PC-3 (cell line): ENCODE measurements around the gene VSIR. TPM values are rescaled to one million over a fixed set of nuclear protein-coding genes. Genes with fewer than 3 reads are reported as not detected.

ENCODE experiments used
- ATAC-seq: fragments of 200-7000 bp; cut with Tn5 transposase; 2 replicates; pipeline ENCODE4 v1.9.1; 2020; ENCODE audit warnings: mild to moderate bottlenecking, moderate library complexity
- BruUV-seq: library from RNA; stranded (reverse); fragments of 400-500 nt; replicated peaks from 2 replicates; lab custom pipeline; 2021; lab: Mats Ljungman, UMichigan
- CTCF ChIA-PET: fragments of 300-600 bp; sonication (Branson Sonifier 250); formaldehyde crosslinking; loops from one replicate; lab custom pipeline; 2022; ENCODE audit warnings: antibody characterized with exemption; lab: Charles Lee
- POLR2A ChIA-PET: fragments of 300-600 bp; sonication (Branson Sonifier 250); formaldehyde crosslinking; loops from one replicate; lab custom pipeline; 2022; ENCODE audit warnings: antibody characterized with exemption; ENCODE audit not compliant: unreplicated experiment; lab: Charles Lee
- DNase-seq: peaks from one replicate; pipeline ENCODE4 v3.0.0-alpha.2; 2015
- H2AFZ ChIP-seq: fragments of 300-600 bp; sonication (generic); 2 replicates; pipeline ENCODE4 v1.6.0; 2016; ENCODE audit warnings: antibody characterized with exemption, low read length
- H3F3A ChIP-seq: fragments of 300-600 bp; sonication (generic); one replicate; pipeline ENCODE4 v1.6.0; 2017; ENCODE audit warnings: antibody characterized with exemption, low read length, control low read depth, mild to moderate bottlenecking; ENCODE audit not compliant: unreplicated experiment
- H3K27ac ChIP-seq: fragments of 300-600 bp; sonication (generic); 2 replicates; pipeline ENCODE4 v1.5.1; 2016; ENCODE audit warnings: mild to moderate bottlenecking, low read length
- H3K27me3 ChIP-seq: fragments of 300-600 bp; sonication (generic); 2 replicates; pipeline ENCODE4 v1.6.1; 2016; ENCODE audit warnings: low read length, mixed read lengths
- H3K36me3 ChIP-seq: fragments of 300-600 bp; sonication (generic); 2 replicates; pipeline ENCODE4 v1.6.1; 2016; ENCODE audit warnings: low read depth, mixed run types, low read length, mixed read lengths
- H3K4me1 ChIP-seq: fragments of 300-600 bp; sonication (generic); 2 replicates; pipeline ENCODE4 v1.5.1; 2016; ENCODE audit warnings: low read length; ENCODE audit not compliant: insufficient read depth
- H3K4me2 ChIP-seq: fragments of 300-600 bp; sonication (generic); 2 replicates; pipeline ENCODE4 v1.6.0; 2016; ENCODE audit warnings: low read length
- H3K4me3 ChIP-seq: fragments of 300-600 bp; sonication (generic); 2 replicates; pipeline ENCODE4 v1.5.1; 2016; ENCODE audit warnings: mild to moderate bottlenecking, low read length, mixed read lengths
- H3K79me2 ChIP-seq: fragments of 300-600 bp; sonication (generic); 2 replicates; pipeline ENCODE4 v1.6.1; 2017; ENCODE audit warnings: low read length, mixed read lengths
- H3K9ac ChIP-seq: fragments of 300-600 bp; sonication (generic); 2 replicates; pipeline ENCODE4 v1.6.0; 2016; ENCODE audit warnings: mild to moderate bottlenecking, low read length
- H3K9me2 ChIP-seq: fragments of 300-600 bp; sonication (generic); replicated peaks from 2 replicates; pipeline ENCODE4 v1.6.1; 2016; ENCODE audit warnings: mixed run types, low read length, mixed read lengths
- H3K9me3 ChIP-seq: fragments of 300-600 bp; sonication (generic); 2 replicates; pipeline ENCODE4 v1.6.1; 2016; ENCODE audit warnings: low read length, mixed read lengths
- H4K20me1 ChIP-seq: fragments of 300-600 bp; sonication (generic); 2 replicates; pipeline ENCODE4 v1.6.1; 2016; ENCODE audit warnings: low read length, mixed read lengths
- EZH2 ChIP-seq: fragments of 300-600 bp; sonication (generic); IDR thresholded peaks from one replicate; pipeline ENCODE4 v1.6.1; 2017; ENCODE audit warnings: antibody characterized with exemption, mild to moderate bottlenecking, low read length; ENCODE audit not compliant: unreplicated experiment
- EZH2phosphoT487 ChIP-seq: fragments of 300-600 bp; sonication (generic); IDR thresholded peaks from 2 replicates; pipeline ENCODE4 v1.6.1; 2018; ENCODE audit warnings: mild to moderate bottlenecking, antibody characterized with exemption, low read length, borderline replicate concordance
- intact Hi-C: fragments of 100-400 bp; cut with micrococcal nuclease; formaldehyde crosslinking; loops from 2 replicates; pipeline ENCODE4 v1.9.0; 2023
- total RNA-seq: library from RNA; depleted of rRNA; stranded (reverse); fragments of >200 nt; gene quantifications from 2 replicates; pipeline ENCODE4 v1.2.3, GENCODE V29; 2014
- TF ChIP-seq, protein P1 (sequence below): fragments of 300-600 bp; sonication (generic); conservative IDR thresholded peaks from 2 replicates; pipeline ENCODE4 v1.5.1; 2017; ENCODE audit warnings: antibody characterized with exemption, low read depth, mild to moderate bottlenecking, low read length

VSIR gene
- total RNA-seq, 1 experiment from 2014 or later, result 14.1 TPM

DNA sequence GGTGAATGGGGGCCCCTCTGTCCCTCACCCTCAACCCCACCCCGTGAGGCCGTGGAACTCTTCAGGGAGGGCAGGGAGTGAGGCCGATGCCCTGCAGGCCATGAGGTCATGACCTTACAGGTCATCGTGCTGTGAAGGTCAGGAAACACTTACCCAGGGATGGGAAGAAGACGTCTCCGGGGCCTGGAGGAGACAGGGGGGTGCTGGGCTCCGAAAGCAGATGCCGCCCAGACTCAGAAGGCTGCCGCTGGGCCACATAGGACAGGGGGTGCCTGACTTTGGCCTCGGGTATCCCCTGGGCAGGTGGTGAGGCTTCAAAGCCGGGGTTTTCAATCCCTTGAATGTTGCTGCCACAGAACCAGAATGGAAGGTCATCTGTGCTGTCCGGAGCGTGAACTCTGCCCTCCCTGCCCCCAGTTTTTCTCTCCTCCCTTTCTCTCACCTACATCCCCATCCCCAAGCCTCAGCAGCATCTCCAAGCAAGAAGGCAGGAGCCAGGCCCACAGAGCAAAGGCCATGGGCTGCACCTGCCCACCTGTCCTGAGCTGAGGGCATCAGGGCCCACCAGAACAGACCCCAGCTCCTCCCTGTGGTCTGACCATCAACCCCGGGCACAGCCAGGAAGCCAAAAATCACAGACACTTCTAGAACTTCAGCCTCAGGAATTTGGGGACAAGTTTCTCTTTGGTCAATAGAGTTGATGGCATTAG, 21.6 kb downstream of the VSIR start:
- no peaks in the 10 kb centered on the region for H3K4me1 ChIP-seq
- intact Hi-C loops, result no loop called here
- BruUV-seq, result no TSS peak

DNA sequence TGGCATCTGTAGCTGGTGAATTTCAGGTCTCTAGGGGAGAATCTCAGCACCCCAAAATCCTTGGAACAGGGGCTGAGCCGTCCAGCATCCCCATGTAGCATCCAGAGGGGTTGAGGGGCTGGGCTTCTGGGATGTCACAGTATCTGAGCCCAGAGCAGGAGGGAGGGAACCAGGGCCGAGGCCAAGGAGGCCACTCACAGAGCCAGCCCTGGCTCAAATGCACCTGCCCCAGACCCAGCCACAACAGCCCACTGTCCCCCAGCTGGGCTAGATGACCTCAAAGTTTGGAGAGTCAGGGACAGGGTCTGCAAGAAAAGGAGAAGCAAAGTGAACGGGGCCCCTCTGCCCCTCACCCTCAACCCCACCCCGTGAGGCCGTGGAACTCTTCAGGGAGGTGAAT, 22.3 kb downstream of the VSIR start:
- DNase-seq, result no peak
- Histone ChIP-seq H3K79me2 (no peaks in the 10 kb centered on the region), H3K9ac (no peak overlapping the region), H2AFZ (no peak overlapping the region), H3K9me3 (no peaks in the 10 kb centered on the region), H3K4me2 (no peak overlapping the region), H3K27ac (no peak overlapping the region), H3F3A (no peaks in the 10 kb centered on the region), H4K20me1 (no peaks in the 10 kb centered on the region), H3K4me1 (no peaks in the 10 kb centered on the region), H3K36me3 (no peaks in the 10 kb centered on the region), H3K9me2 (no peaks in the 10 kb centered on the region), H3K4me3 (no peak overlapping the region), H3K27me3 (no peaks in the 10 kb centered on the region)
- TF ChIP-seq, protein P1, sequence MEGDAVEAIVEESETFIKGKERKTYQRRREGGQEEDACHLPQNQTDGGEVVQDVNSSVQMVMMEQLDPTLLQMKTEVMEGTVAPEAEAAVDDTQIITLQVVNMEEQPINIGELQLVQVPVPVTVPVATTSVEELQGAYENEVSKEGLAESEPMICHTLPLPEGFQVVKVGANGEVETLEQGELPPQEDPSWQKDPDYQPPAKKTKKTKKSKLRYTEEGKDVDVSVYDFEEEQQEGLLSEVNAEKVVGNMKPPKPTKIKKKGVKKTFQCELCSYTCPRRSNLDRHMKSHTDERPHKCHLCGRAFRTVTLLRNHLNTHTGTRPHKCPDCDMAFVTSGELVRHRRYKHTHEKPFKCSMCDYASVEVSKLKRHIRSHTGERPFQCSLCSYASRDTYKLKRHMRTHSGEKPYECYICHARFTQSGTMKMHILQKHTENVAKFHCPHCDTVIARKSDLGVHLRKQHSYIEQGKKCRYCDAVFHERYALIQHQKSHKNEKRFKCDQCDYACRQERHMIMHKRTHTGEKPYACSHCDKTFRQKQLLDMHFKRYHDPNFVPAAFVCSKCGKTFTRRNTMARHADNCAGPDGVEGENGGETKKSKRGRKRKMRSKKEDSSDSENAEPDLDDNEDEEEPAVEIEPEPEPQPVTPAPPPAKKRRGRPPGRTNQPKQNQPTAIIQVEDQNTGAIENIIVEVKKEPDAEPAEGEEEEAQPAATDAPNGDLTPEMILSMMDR, result no peak
- TF ChIP-seq EZH2 (no peak), EZH2phosphoT487 (no peak)
- intact Hi-C loops, result no loop called here
- BruUV-seq, result no TSS peak
- CTCF ChIA-PET, result no interaction called here
- ATAC-seq, result no peak
- POLR2A ChIA-PET, result no interaction called here

More for the DNA sequence above, 21.6 kb downstream of the VSIR start:
- POLR2A ChIA-PET, result interaction anchor here (0.6 kb wide), 1 partner anchor 85 kb away, joined by 3 read pairs; no protein-coding TSS in a partner anchor
- no peak overlapping the region for H3K4me2 ChIP-seq
- no peak overlapping the region for H3K9ac ChIP-seq
- ATAC-seq, result no peak
- no peak overlapping the region for H3K4me3 ChIP-seq
- TF ChIP-seq EZH2 (no peak), EZH2phosphoT487 (no peak)
- TF ChIP-seq, protein P1, result no peak
- H3K9me2 ChIP-seq, result no peaks in the 10 kb centered on the region
- no peak for DNase-seq
- H3K36me3 ChIP-seq, result no peaks in the 10 kb centered on the region
- no peaks in the 10 kb centered on the region for H3K79me2 ChIP-seq
- CTCF ChIA-PET, result no interaction called here
- no peaks in the 10 kb centered on the region for H3F3A ChIP-seq
- H4K20me1 ChIP-seq, result no peaks in the 10 kb centered on the region
- H3K27me3 ChIP-seq, result no peaks in the 10 kb centered on the region
- no peak overlapping the region for H2AFZ ChIP-seq
- no peaks in the 10 kb centered on the region for H3K9me3 ChIP-seq
- no peak overlapping the region for H3K27ac ChIP-seq

DNA sequence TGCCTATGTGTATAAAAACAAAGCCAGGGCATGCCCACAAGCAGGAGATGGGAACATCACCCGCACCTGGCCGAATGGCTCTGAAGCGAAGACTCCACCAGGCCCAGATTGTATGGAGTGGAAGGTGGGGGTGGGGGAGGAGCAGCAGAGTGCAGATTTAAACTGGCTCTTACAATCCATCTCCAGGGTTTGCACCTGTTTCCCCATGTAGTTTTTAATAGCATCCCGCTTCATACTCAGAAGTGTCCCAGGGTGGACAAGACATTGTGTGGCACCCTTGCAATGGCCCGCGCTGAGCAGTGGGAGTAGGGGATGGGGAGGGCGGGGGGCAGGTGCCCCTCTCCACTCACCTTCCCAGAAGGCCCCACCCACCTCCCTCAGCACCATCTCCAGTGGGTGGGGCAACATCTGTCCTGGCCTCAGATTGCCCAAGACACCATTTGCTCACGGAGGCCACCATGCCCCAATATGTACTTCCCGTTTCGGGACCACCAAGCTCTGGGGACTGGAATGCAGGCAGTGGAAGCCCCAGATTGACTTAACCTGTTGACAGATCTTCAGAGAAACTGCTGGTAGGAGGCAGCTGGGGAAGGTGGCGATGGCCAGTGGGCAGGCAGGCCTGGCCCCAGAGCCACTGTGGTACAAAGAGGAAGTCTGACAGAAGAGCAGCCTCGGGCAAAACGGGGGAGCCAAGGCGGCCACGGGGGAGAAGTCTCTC, 23.0 kb downstream of the VSIR start:
- ATAC-seq (no peak), DNase-seq (no peak)
- intact Hi-C loops, result no loop called here
- no peaks in the 10 kb centered on the region for H3F3A ChIP-seq
- no TSS peak for BruUV-seq
- ChIA-PET CTCF (no interaction called here), POLR2A (no interaction called here)
- no peak overlapping the region for H3K4me3 ChIP-seq
- no peak overlapping the region for H3K9ac ChIP-seq
- H4K20me1 ChIP-seq, result no peaks in the 10 kb centered on the region
- no peak for TF ChIP-seq EZH2phosphoT487
- TF ChIP-seq, protein P1, result no peak
- no peak for TF ChIP-seq EZH2
- H3K4me2 ChIP-seq, result no peak overlapping the region
- H3K9me2 ChIP-seq, result no peaks in the 10 kb centered on the region
- no peaks in the 10 kb centered on the region for H3K9me3 ChIP-seq
- no peaks in the 10 kb centered on the region for H3K36me3 ChIP-seq
- H3K27ac ChIP-seq, result no peak overlapping the region
- H3K4me1 ChIP-seq, result no peaks in the 10 kb centered on the region
- H2AFZ ChIP-seq, result no peak overlapping the region
- no peaks in the 10 kb centered on the region for H3K27me3 ChIP-seq
- H3K79me2 ChIP-seq, result no peaks in the 10 kb centered on the region
